Transverse colon (tissue), 4 donors: Measurements from ENCODE around the gene NPS.

Source experiments
- CTCF ChIP-seq, 5 experiments: fragments of 200-600 bp in 3 of 5; fragments of 450-650 bp in 2 of 5; sonication (generic) in 3 of 5; IDR thresholded peaks; 1 replicate in 2 of 5; 2 replicates in 3 of 5; pipeline ENCODE4 v1.5.1; 2016 to 2017; ENCODE audit warnings: antibody characterized with exemption in 5 of 5, inconsistent platforms in 3 of 5, mild to moderate bottlenecking in 2 of 5, moderate library complexity in 1 of 5
- EP300 ChIP-seq: sonication (generic); formaldehyde crosslinking; IDR thresholded peaks from one replicate; pipeline ENCODE4 v1.6.1; 2017; ENCODE audit warnings: antibody characterized with exemption, low read depth
- POLR2A ChIP-seq: fragments of 450-650 bp; IDR thresholded peaks from one replicate; pipeline ENCODE4 v1.6.1; 2016; ENCODE audit warnings: antibody characterized with exemption, mild to moderate bottlenecking, moderate library complexity
- POLR2AphosphoS5 ChIP-seq, 3 donors: sonication (generic); formaldehyde crosslinking; IDR thresholded peaks; one replicate each; pipeline ENCODE4 v1.6.1; 2016; ENCODE audit warnings: antibody characterized with exemption in 3 of 3

GRCh38 chr10:127550861-127551260 lies 1.8 kb downstream of the NPS start:
- TF ChIP-seq CTCF (IDR thresholded peaks at IDR 0.05) (no peak), EP300 (no peak), POLR2AphosphoS5 (IDR thresholded peaks at IDR 0.05) (no peak), POLR2A (no peak)
